Stimulated activated CD4-positive, alpha-beta T cell treated with anti-CD3 and anti-CD28 coated beads, Interleukin-1b, Interleukin-23, amount 100 ng/mL, for 4 hours (primary cell): ENCODE data around the gene POC5.
"Not testable (repeated sequence)": the region's sequence is repeated elsewhere in the genome, so short reads cannot be mapped to it uniquely, and the experiment has no call there.

Experiments used
- DNase-seq, 2 donors: peaks; one replicate each; pipeline ENCODE4 v3.0.0-alpha.2; 2020; ENCODE audit warnings: low read depth in 2 of 2

Gene POC5

GRCh38 chr5:75717082-75717922 is at the start of gene POC5:
Gene POC5, minus strand, starts transcription at chr5:75717437. Its CDS starts 4,500 bp downstream, at chr5:75712937.
- DNase-seq, result peak; percentile 96 to 98

GRCh38 chr5:75758116-75758515 is 40.9 kb upstream of the POC5 start:
- no peak for DNase-seq

- no peak for DNase-seq
Measured at GRCh38 chr5:75756981-75757380, 39.7 kb upstream of the POC5 start.

GRCh38 chr5:75756211-75756610 is 39.0 kb upstream of the POC5 start:
- no peak for DNase-seq

- DNase-seq, result no peak
Measured at GRCh38 chr5:75753182-75753581, 35.9 kb upstream of the POC5 start.

- DNase-seq, result no peak
Measured at GRCh38 chr5:75744355-75744754, 27.1 kb upstream of the POC5 start.

GRCh38 chr5:75736273-75736672 is 19.0 kb upstream of the POC5 start:
- no peak for DNase-seq

- DNase-seq, result no peak
Measured at GRCh38 chr5:75734913-75735789, 17.9 kb upstream of the POC5 start.

GRCh38 chr5:75733767-75734166 is 16.5 kb upstream of the POC5 start:
- no peak for DNase-seq

GRCh38 chr5:75731515-75731914 is 14.3 kb upstream of the POC5 start:
- DNase-seq, result not testable (repeated sequence)

- no peak for DNase-seq
Measured at GRCh38 chr5:75729321-75729720, 12.1 kb upstream of the POC5 start.

- no peak for DNase-seq
Measured at GRCh38 chr5:75727931-75728330, 10.7 kb upstream of the POC5 start.

GRCh38 chr5:75726224-75726623 is 9.0 kb upstream of the POC5 start:
- not testable (repeated sequence) for DNase-seq

GRCh38 chr5:75723378-75723777 is 6.1 kb upstream of the POC5 start:
- DNase-seq, result no peak

- DNase-seq, result no peak
Measured at GRCh38 chr5:75721573-75721972, 4.3 kb upstream of the POC5 start.

GRCh38 chr5:75720882-75721281 is 3.6 kb upstream of the POC5 start:
- DNase-seq, result no peak

GRCh38 chr5:75716715-75717081 is 539 bp downstream of the POC5 start:
- peak in 1 of 2 donors; percentile 13 for DNase-seq

- DNase-seq, result no peak
Measured at GRCh38 chr5:75712091-75712490, 5.1 kb downstream of the POC5 start.

- DNase-seq, result no peak
Measured at GRCh38 chr5:75711151-75711550, 6.1 kb downstream of the POC5 start.

- DNase-seq, result no peak
Measured at GRCh38 chr5:75710637-75711036, 6.6 kb downstream of the POC5 start.

GRCh38 chr5:75707911-75708509 is 9.2 kb downstream of the POC5 start:
- DNase-seq, result no peak

- DNase-seq, result no peak
Measured at GRCh38 chr5:75706775-75707174, 10.5 kb downstream of the POC5 start.
